Measurements from ENCODE around the gene PPP2R2D. TPM values are rescaled to one million over a fixed set of nuclear protein-coding genes. Genes with fewer than 3 reads are reported as not detected.

Gene PPP2R2D
- total RNA-seq, 1 experiment from 2014 or later: 41.0 TPM

GRCh38 chr10:131963811-131964210 is 63.0 kb downstream of the PPP2R2D start:
- no peak overlapping the region for H3K27ac ChIP-seq (ENCODE audit: low read length)
- DNase-seq (ENCODE audit: low read depth, low spot score) (no peak), ATAC-seq (no peak)
- no peaks in the 10 kb centered on the region for H3K9me3 ChIP-seq (ENCODE audit: control insufficient read depth, insufficient read depth, low read depth, low read length)
- no peaks in the 10 kb centered on the region; the same call in 1 of the 2 replicates for H3K36me3 ChIP-seq (ENCODE audit: control insufficient read depth, insufficient read depth, low read length)
- ChIA-PET CTCF (no interaction called here), POLR2A (no interaction called here)
- no peaks in the 10 kb centered on the region for H3K4me1 ChIP-seq (ENCODE audit: control insufficient read depth, insufficient read depth, low read length)
- no peak overlapping the region for H3K4me3 ChIP-seq (ENCODE audit: low read depth in 2 of 2, low read length in 2 of 2)
- BruUV-seq (replicated peaks): no TSS peak
- H3K27me3 ChIP-seq (ENCODE audit: control insufficient read depth, insufficient read depth, low read length): no peaks in the 10 kb centered on the region
- intact Hi-C loops (cut with micrococcal nuclease; ENCODE audit: unreplicated experiment): no loop called here
- in situ Hi-C loops (cut with HindIII; ENCODE audit: low pct_unique_long_range_greater_than_20kb, low sequenced_read_pairs): no loop called here
- TF ChIP-seq REST (IDR thresholded peaks at IDR 0.05; ENCODE audit: insufficient read depth in 1 of 2, low read depth in 2 of 2, low read length in 1 of 2) (no peak), TCF7L2 (IDR thresholded peaks at IDR 0.05; ENCODE audit: low read depth, low read length) (no peak)

- intact Hi-C loops (cut with micrococcal nuclease; ENCODE audit: unreplicated experiment) (no loop called here), in situ Hi-C loops (cut with HindIII; ENCODE audit: low pct_unique_long_range_greater_than_20kb, low sequenced_read_pairs) (no loop called here)
- CTCF ChIA-PET: no interaction called here
These were observed 63.5 kb downstream of the PPP2R2D start for GRCh38 chr10:131964298-131964697.

More at GRCh38 chr10:131964298-131964697, 63.5 kb downstream of the PPP2R2D start:
- Histone ChIP-seq H3K27me3 (ENCODE audit: control insufficient read depth, insufficient read depth, low read length) (no peaks in the 10 kb centered on the region), H3K4me3 (ENCODE audit: low read depth in 2 of 2, low read length in 2 of 2) (no peak overlapping the region), H3K9me3 (ENCODE audit: control insufficient read depth, insufficient read depth, low read depth, low read length) (no peaks in the 10 kb centered on the region), H3K27ac (ENCODE audit: low read length) (no peak overlapping the region), H3K36me3 (ENCODE audit: control insufficient read depth, insufficient read depth, low read length) (no peaks in the 10 kb centered on the region; the same call in 1 of the 2 replicates), H3K4me1 (ENCODE audit: control insufficient read depth, insufficient read depth, low read length) (no peaks in the 10 kb centered on the region)
- ATAC-seq (no peak), DNase-seq (ENCODE audit: low read depth, low spot score) (no peak)
- TF ChIP-seq SIN3A (IDR thresholded peaks at IDR 0.05; ENCODE audit: borderline replicate concordance, insufficient read depth, low read depth, low read length) (no peak), TCF7L2 (IDR thresholded peaks at IDR 0.05; ENCODE audit: low read depth, low read length) (no peak), CTCF (IDR thresholded peaks at IDR 0.05) (no peak), POLR2AphosphoS5 (IDR thresholded peaks at IDR 0.05; ENCODE audit: low read depth, low read length) (no peak), REST (IDR thresholded peaks at IDR 0.05; ENCODE audit: insufficient read depth in 1 of 2, low read depth in 2 of 2, low read length in 1 of 2) (no peak)
- POLR2A ChIA-PET: no interaction called here
- no TSS peak for BruUV-seq (replicated peaks)
